GM23248 (cell line): ENCODE measurements around the gene ATXN7L1.

Source experiments
- EZH2 ChIP-seq: fragments of 200-600 bp; sonication (generic); IDR thresholded peaks from 2 replicates; pipeline ENCODE4 v1.6.1; 2018; ENCODE audit warnings: antibody characterized with exemption, mild to moderate bottlenecking; ENCODE audit not compliant: insufficient read depth, poor library complexity, severe bottlenecking
- EZH2phosphoT487 ChIP-seq: fragments of 200-600 bp; sonication (generic); IDR thresholded peaks from 2 replicates; pipeline ENCODE4 v1.6.1; 2018; ENCODE audit warnings: antibody characterized with exemption, moderate library complexity, mild to moderate bottlenecking, low read depth; ENCODE audit not compliant: insufficient read depth

GRCh38 chr7:105849122-105849855 lies 27.1 kb downstream of the ATXN7L1 start:
- no peak for TF ChIP-seq EZH2
- TF ChIP-seq EZH2phosphoT487, result no peak
